ENCODE results near the gene TAF6L. TPM values are rescaled to one million over a fixed set of nuclear protein-coding genes. Genes with fewer than 3 reads are reported as not detected.
A peak's percentile ranks its signal among the peaks of the same experiment; 100 is the strongest.
"Not testable (repeated sequence)": the region's sequence is repeated elsewhere in the genome, so short reads cannot be mapped to it uniquely, and the experiment has no call there.

The TAF6L gene, protein sequence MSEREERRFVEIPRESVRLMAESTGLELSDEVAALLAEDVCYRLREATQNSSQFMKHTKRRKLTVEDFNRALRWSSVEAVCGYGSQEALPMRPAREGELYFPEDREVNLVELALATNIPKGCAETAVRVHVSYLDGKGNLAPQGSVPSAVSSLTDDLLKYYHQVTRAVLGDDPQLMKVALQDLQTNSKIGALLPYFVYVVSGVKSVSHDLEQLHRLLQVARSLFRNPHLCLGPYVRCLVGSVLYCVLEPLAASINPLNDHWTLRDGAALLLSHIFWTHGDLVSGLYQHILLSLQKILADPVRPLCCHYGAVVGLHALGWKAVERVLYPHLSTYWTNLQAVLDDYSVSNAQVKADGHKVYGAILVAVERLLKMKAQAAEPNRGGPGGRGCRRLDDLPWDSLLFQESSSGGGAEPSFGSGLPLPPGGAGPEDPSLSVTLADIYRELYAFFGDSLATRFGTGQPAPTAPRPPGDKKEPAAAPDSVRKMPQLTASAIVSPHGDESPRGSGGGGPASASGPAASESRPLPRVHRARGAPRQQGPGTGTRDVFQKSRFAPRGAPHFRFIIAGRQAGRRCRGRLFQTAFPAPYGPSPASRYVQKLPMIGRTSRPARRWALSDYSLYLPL
- total RNA-seq: 20.6 and 21.8 TPM in 2 replicates

DNA sequence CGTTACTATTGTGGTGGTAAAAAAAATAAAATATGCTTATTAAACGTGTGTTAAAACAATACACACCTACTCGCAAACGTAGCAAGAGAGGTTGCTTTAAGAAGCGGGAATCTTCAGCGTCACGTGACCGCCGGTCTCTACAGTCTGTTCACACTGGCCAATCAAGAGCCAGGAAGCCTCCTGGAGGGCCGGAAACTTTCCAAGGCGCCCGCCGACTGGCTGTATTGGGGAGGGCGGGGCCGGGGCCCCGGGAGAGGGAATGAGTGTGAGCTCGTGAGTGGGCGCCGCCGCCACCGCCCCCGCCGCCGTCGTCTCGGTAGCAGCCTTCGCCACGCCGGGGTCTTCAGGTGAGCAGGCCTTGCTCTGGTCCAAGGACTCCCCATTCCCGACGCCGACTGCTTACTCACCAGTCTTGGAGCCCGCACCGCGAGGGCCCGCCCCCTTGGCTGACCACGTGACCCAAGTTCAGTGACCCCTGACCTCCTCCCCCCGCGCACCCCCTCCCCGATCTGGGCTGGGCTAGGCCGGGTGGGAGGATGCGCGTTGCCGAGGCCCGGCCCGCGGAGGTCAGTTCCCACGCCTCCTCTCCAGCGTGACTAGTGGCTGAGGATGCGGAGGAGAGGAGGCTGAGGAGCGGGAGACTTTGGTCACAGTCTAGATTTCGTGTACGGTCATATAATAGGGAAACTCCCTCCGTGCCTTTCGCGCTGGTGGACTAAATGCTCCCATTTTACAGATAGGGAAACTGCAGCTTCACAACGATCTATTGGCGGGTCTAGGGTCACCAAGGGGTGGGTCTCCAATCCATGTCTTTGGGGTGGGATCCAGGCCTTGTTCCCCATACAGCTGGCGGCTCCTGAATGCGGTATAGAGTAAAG is at the start of gene TAF6L:
Gene TAF6L, plus strand, starts transcription at position 253 of the 878 bp plus-strand sequence. CDS start 4,388 bp downstream, outside the sequence.
- peak; percentile 87 for DNase-seq (ENCODE audit: extremely low read depth, low read depth, low spot score)

- DNase-seq (ENCODE audit: extremely low read depth, low read depth, low spot score): no peak
These were observed 49.2 kb upstream of the TAF6L start for GRCh38 chr11:62721994-62722393.

GRCh38 chr11:62724171-62724570 is 47.0 kb upstream of the TAF6L start:
- DNase-seq (ENCODE audit: extremely low read depth, low read depth, low spot score): no peak

DNA sequence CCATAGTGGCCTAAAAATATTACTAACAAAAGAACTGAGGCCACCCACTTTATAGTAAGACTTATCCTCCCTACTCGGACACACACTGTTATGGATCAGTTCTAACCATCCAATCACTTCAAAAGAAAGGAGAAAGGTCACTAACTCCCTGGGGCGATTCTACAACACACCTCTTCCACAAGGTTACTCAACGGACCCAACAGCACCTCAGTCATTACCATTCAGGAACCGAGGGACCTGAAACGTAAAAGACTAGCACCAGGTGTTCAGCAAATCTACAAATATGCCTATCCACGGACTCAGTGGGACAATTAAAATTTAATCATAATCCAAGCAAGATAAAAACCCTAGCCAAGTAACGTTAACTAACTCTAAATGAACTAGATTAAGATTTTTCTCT is 45.5 kb upstream of the TAF6L start:
- no peak for DNase-seq (ENCODE audit: extremely low read depth, low read depth, low spot score)

- DNase-seq (ENCODE audit: extremely low read depth, low read depth, low spot score): no peak
These were observed 44.9 kb upstream of the TAF6L start for GRCh38 chr11:62726156-62726914.

GRCh38 chr11:62726915-62727164 is 44.4 kb upstream of the TAF6L start:
- DNase-seq (ENCODE audit: extremely low read depth, low read depth, low spot score): no peak

DNA sequence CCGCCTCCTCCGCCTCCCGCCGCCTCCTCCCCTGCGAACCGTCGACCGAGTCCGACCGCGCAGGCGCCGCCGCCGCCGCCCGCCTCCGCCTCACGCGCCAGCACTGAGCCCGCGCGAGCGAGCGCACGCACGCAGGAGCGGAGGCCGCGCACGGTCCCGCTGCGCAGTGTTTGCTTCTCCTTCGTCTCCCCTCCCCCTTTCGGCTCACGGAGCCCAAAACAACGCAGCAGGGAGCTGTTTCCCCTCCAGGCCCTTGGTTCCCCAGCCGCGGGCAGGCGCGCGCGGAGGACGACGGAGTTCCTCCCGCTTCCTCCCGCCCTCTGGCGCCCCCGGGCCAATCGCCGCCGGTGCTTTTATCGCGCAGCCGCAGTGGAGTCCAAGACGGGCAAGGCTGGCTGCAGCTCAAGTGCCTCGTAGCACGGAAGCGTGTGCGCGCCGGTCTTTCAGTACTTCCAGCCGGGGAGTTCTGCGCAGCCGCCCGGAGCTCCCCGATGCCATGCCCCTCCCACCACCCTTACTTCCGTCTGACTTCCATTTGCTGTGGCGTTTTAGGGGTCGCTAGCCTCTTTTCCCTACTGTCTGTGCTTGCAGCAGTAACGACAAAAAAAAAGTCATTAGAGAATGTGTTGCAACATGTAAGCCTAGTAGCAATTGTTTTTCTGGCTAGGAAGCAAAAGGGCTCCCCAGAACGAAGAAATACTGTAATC is 43.9 kb upstream of the TAF6L start, which contains the start of gene HNRNPUL2:
Gene HNRNPUL2, minus strand, starts transcription at position 293 of the 707 bp plus-strand sequence. CDS start 301 bp downstream, outside the sequence.
- DNase-seq (ENCODE audit: extremely low read depth, low read depth, low spot score): peak; percentile 85

GRCh38 chr11:62727872-62728170 is 43.4 kb upstream of the TAF6L start:
- DNase-seq (ENCODE audit: extremely low read depth, low read depth, low spot score): peak; percentile 97

DNA sequence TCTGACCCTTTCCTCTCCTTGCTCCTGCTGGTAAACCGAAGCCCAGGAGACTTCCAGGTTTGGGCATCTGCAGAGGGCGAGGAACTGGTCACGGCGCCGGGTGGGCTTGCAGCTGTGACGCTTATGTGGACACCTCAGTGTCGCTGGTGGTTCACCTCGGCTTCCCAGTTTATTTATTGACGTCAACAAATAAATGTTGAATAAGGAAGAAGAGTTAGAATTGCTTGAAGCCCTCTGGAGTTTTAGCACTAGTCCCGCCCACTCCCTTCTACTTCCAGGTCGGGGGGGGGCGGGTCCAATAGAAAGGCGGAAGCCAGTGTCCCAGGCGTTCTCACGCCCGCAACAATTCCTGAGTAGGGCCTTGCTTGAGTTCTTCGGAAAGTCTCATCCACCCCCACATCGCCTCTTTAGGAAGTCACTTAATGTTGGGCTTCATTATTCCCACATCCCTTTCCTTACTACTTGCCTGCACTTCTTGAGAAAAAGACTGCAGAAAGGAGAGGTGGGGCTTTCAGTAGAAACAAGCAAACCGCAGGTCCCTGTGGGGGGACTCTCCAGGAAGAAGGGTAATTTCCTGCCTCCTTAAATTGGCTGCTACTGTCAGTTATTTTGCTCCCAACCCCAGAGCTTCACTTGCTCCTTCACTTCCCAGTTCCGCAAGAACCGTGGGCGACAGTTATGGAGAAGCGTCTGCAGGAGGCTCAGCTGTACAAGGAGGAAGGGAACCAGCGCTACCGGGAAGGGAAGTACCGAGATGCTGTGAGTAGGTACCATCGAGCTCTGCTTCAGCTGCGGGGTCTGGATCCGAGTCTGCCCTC is 42.8 kb upstream of the TAF6L start, which contains the start of gene TTC9C:
Gene TTC9C, plus strand, starts transcription at position 316 of the 818 bp plus-strand sequence. Its CDS starts 363 bp downstream, at position 679.
- DNase-seq (ENCODE audit: extremely low read depth, low read depth, low spot score): no peak

DNA sequence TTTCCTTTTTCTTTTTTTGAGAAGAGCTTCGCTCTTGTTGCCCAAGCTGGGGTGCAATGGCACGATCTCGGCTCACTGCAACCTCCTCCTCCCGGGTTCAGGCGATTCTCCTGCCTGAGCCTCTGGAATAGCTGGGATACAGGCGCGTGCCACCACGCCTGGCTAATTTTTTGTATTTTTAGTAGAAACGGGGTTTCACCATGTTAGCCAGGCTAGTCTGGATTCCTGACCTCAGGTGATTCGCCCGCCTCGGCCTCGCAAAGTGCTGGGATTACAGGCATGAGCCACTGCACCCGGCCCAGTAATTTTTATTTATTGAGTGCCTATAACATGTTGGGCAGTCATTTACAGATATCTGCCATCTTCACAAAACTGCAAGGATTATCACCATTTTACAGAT is 41.1 kb upstream of the TAF6L start:
- DNase-seq (ENCODE audit: extremely low read depth, low read depth, low spot score): not testable (repeated sequence)

GRCh38 chr11:62732830-62733229 is 38.4 kb upstream of the TAF6L start:
- no peak for DNase-seq (ENCODE audit: extremely low read depth, low read depth, low spot score)

DNA sequence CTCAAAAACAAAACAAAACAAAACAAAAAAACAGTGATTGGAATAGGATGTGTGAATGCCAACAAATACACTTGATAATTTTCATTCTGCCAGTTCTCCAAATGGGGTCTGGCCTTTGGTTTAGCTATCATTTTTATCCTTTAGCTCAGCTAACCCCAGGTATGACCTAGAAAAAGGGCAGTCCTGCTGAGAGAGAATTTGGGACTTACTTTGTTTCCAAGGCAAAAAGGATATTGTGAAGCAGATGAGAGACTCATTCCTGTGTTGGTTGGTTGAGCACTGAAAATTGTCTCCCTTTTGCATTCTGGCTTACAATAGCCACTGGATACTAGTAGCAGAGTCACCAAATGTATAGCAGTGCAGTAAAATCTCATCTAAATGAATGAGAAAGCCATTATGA is 34.0 kb upstream of the TAF6L start:
- DNase-seq (ENCODE audit: extremely low read depth, low read depth, low spot score): no peak

GRCh38 chr11:62747475-62748160 is 23.6 kb upstream of the TAF6L start:
- no peak for DNase-seq (ENCODE audit: extremely low read depth, low read depth, low spot score)

- not testable (repeated sequence) for DNase-seq (ENCODE audit: extremely low read depth, low read depth, low spot score)
These were observed 21.3 kb upstream of the TAF6L start for GRCh38 chr11:62749931-62750330.

GRCh38 chr11:62752177-62752785 is 18.9 kb upstream of the TAF6L start:
- DNase-seq (ENCODE audit: extremely low read depth, low read depth, low spot score): no peak

GRCh38 chr11:62752994-62753735 is 18.0 kb upstream of the TAF6L start:
- no peak for DNase-seq (ENCODE audit: extremely low read depth, low read depth, low spot score)
